Measurements from ENCODE around the gene GSG1L. TPM values are rescaled to one million over a fixed set of nuclear protein-coding genes. Genes with fewer than 3 reads are reported as not detected.

Gene GSG1L
- total and polyA plus RNA-seq, 9 of the 15 experiments (the other 6 are each of a cell fraction or from before 2014, with no cell fraction given) = not detected

- no peak for TF ChIP-seq ATF3 (IDR thresholded peaks at IDR 0.05)
- TF ChIP-seq ATF3 (CRISPR knock-in tag; conservative IDR thresholded peaks at IDR 0.05) = no peak
- TF ChIP-seq NR2C2 (CRISPR knock-in tag; IDR thresholded peaks at IDR 0.05) = no peak
- 0 out of 2 replicates have a peak, but pooled peaks have one; percentile 20 for TF ChIP-seq NR2C2 (tag; IDR thresholded peaks at IDR 0.05)
- peak; percentile 78 for TF ChIP-seq ZNF766 (CRISPR knock-in tag; conservative IDR thresholded peaks at IDR 0.05)
- peak; percentile 37; the same call in 1 of the 2 replicates for TF ChIP-seq HDAC2 (IDR thresholded peaks at IDR 0.05)
- TF ChIP-seq ZBTB17 (CRISPR knock-in tag; IDR thresholded peaks at IDR 0.05) = no peak
- TF ChIP-seq TCF3 (CRISPR knock-in tag; IDR thresholded peaks at IDR 0.05) = peak; percentile 12; the same call in 1 of the 2 replicates
- no peak for TF ChIP-seq ZNF175 (CRISPR knock-in tag; IDR thresholded peaks at IDR 0.05; ENCODE audit: low read depth)
- TF ChIP-seq, protein P1, sequence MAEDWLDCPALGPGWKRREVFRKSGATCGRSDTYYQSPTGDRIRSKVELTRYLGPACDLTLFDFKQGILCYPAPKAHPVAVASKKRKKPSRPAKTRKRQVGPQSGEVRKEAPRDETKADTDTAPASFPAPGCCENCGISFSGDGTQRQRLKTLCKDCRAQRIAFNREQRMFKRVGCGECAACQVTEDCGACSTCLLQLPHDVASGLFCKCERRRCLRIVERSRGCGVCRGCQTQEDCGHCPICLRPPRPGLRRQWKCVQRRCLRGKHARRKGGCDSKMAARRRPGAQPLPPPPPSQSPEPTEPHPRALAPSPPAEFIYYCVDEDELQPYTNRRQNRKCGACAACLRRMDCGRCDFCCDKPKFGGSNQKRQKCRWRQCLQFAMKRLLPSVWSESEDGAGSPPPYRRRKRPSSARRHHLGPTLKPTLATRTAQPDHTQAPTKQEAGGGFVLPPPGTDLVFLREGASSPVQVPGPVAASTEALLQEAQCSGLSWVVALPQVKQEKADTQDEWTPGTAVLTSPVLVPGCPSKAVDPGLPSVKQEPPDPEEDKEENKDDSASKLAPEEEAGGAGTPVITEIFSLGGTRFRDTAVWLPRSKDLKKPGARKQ (CRISPR knock-in tag; IDR thresholded peaks at IDR 0.05) = no peak
- no peak for TF ChIP-seq MTA3 (IDR thresholded peaks at IDR 0.05; ENCODE audit: borderline replicate concordance)
- no peak for TF ChIP-seq ZBTB26 (CRISPR knock-in tag; IDR thresholded peaks at IDR 0.05)
- no peak for TF ChIP-seq MYNN (IDR thresholded peaks at IDR 0.05)
- no peak for TF ChIP-seq MYNN (CRISPR knock-in tag; IDR thresholded peaks at IDR 0.05)
- TF ChIP-seq ZNF79 (CRISPR knock-in tag; IDR thresholded peaks at IDR 0.05; ENCODE audit: low read depth) = no peak
- TF ChIP-seq GABPA (tag; conservative IDR thresholded peaks at IDR 0.05; ENCODE audit: low read depth) = no peak
- no peak for TF ChIP-seq SMARCE1 (IDR thresholded peaks at IDR 0.05)
- no peak for TF ChIP-seq FOXA3 (CRISPR knock-in tag; conservative IDR thresholded peaks at IDR 0.05 in 1 of 2, IDR thresholded peaks at IDR 0.05 in 1 of 2)
- no peak for TF ChIP-seq ZNF707 (CRISPR knock-in tag; conservative IDR thresholded peaks at IDR 0.05)
- TF ChIP-seq ZNF354B (CRISPR knock-in tag; IDR thresholded peaks at IDR 0.05) = no peak
- TF ChIP-seq, protein P2, sequence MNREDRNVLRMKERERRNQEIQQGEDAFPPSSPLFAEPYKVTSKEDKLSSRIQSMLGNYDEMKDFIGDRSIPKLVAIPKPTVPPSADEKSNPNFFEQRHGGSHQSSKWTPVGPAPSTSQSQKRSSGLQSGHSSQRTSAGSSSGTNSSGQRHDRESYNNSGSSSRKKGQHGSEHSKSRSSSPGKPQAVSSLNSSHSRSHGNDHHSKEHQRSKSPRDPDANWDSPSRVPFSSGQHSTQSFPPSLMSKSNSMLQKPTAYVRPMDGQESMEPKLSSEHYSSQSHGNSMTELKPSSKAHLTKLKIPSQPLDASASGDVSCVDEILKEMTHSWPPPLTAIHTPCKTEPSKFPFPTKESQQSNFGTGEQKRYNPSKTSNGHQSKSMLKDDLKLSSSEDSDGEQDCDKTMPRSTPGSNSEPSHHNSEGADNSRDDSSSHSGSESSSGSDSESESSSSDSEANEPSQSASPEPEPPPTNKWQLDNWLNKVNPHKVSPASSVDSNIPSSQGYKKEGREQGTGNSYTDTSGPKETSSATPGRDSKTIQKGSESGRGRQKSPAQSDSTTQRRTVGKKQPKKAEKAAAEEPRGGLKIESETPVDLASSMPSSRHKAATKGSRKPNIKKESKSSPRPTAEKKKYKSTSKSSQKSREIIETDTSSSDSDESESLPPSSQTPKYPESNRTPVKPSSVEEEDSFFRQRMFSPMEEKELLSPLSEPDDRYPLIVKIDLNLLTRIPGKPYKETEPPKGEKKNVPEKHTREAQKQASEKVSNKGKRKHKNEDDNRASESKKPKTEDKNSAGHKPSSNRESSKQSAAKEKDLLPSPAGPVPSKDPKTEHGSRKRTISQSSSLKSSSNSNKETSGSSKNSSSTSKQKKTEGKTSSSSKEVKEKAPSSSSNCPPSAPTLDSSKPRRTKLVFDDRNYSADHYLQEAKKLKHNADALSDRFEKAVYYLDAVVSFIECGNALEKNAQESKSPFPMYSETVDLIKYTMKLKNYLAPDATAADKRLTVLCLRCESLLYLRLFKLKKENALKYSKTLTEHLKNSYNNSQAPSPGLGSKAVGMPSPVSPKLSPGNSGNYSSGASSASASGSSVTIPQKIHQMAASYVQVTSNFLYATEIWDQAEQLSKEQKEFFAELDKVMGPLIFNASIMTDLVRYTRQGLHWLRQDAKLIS (CRISPR knock-in tag; IDR thresholded peaks at IDR 0.05) = no peak
- TF ChIP-seq ETV6 (IDR thresholded peaks at IDR 0.05; ENCODE audit: borderline replicate concordance in 1 of 2, low read depth in 2 of 2, low read length in 1 of 2) = no peak
- TF ChIP-seq ETV6 (CRISPR knock-in tag; IDR thresholded peaks at IDR 0.05; ENCODE audit: borderline replicate concordance) = no peak
Measured at GRCh38 chr16:27795992-27796614, 267.4 kb downstream of the GSG1L start (continued).

Measured in K562 (cell line).